GM21717 (cell line): ENCODE results near the gene LAG3.

Source experiments
- ATAC-seq: cut with Tn5 transposase; IDR thresholded peaks from one replicate; pipeline ENCODE4 v1.9.1; 2021; ENCODE audit warnings: mild to moderate bottlenecking, moderate library complexity; ENCODE audit not compliant: unreplicated experiment

The LAG3 gene

DNA sequence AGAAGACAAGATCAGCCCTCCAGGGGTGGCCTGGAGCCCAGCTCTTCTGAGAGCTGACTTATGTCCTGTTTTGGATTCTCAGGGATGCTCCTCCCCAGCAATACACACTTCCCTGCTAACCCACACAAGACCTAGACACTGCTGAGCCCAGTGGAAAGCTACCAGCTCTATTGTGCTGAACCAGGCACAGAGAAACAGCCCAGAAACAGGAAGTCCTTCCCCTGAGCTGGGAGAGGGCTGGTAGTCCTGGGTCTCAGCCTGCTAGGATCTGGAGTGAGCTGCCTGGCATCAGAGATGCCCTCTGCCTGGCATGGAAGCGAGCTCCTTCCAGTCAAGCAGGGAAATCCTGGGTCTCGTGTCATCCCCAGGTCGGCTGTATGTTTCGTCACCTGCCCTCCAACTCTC is 1.2 kb upstream of the LAG3 start:
- ATAC-seq, result no peak

DNA sequence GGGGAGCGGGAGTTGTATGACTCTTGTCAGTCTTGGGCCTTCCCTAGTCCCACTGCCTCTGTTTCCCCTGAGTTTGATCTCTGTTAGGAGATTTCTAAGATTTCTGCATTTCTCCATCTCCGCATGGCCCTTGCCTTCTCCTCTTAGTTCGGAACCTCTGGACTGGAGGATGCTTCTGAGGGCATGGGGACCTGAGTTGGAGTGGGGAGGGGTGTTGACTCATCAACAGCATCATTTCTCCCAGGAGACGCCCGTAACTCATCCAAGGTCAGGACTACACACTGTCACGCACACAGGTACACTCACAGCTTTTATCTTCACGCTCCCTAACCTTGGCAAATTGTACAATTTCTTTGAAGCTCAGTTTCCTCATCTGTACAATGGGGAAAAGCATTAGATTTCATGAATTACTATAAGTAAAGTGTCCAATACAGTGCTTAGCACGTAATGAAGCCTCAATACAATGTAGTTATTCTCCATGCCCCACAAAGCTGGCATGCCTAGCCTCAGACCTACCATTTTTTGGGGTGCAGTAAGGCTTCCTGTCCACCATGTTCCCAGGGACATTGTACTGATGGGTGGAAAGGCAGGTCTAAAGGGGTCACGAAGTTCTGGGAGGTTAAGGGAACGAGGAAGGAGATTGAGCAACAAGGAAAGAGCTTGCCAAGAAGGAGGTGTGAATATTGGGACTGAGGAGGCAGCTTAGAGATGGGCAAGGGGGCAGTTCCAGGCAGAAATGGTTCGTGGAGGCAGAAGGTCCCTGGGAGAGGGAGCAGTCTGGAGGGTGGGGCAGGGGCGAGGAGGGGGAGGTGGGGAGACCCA is 600 bp upstream of the LAG3 start:
- no peak for ATAC-seq

DNA sequence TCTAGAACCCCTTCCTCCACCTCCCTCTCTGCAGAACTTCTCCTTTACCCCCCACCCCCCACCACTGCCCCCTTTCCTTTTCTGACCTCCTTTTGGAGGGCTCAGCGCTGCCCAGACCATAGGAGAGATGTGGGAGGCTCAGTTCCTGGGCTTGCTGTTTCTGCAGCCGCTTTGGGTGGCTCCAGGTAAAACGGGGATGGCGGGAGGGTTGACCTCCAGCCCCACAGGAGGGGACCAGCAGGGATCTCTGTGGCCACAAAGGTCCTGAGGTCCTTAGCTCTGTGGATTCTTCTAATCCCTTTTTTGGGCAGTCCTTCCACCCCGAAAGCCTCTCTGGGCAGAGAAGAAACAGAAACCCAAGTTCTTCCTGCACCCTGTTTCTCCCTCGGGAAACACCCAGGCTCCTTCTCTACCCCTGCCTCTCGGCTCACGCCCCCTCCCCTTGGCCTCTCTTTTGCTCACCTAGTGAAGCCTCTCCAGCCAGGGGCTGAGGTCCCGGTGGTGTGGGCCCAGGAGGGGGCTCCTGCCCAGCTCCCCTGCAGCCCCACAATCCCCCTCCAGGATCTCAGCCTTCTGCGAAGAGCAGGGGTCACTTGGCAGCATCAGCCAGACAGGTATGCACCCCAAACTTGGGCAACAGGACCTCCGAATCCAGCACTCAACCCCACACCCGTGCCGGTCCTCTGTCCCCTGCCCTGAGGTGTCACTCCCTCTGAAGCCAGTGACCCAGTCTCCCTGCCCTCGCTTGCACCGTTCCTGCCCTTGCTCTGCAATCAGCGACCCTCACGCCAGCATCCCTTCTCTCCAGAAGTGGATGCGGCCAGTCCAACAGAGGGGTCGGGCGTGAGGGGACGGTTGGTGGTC is 638 bp downstream of the LAG3 start:
- ATAC-seq, result no peak

DNA sequence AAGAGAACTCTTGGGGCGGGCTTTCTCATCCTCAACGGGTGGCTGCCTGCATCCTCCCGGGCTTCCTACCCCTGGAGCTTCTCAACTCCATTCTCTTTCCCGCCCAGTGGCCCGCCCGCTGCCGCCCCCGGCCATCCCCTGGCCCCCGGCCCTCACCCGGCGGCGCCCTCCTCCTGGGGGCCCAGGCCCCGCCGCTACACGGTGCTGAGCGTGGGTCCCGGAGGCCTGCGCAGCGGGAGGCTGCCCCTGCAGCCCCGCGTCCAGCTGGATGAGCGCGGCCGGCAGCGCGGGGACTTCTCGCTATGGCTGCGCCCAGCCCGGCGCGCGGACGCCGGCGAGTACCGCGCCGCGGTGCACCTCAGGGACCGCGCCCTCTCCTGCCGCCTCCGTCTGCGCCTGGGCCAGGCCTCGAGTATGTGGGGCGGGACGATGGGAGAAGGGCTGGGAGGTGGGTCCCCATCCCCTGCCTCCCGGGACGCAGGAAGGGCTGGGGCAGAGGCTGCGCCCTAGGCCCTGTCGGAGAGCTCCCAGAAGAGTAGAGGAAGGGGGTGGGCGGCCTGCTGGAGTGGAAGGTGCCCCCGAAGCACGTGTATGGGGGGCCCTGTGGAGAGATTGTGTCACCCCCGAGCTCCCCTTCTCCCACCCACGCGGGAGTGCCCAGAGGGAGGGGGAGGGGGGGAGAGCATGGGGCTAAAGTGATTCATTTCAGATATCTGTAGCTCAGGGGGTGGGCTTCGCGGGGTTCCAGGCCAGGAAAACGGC is 1.5 kb downstream of the LAG3 start:
- no peak for ATAC-seq

DNA sequence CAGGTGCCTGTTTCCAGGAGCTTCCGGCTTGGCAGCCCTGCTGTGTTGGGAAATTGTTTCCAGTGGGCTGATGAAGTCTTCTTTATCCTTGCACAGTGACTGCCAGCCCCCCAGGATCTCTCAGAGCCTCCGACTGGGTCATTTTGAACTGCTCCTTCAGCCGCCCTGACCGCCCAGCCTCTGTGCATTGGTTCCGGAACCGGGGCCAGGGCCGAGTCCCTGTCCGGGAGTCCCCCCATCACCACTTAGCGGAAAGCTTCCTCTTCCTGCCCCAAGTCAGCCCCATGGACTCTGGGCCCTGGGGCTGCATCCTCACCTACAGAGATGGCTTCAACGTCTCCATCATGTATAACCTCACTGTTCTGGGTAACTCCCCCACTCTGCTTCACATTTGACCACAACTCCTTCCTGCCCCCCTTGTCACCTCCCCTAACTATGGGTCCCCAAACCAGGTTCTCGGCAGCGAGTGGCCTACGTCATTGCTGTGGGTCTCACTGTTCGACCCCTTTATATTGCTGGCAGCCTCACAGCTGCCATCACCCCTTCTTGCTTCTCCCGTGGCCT is 2.3 kb downstream of the LAG3 start:
- no peak for ATAC-seq

DNA sequence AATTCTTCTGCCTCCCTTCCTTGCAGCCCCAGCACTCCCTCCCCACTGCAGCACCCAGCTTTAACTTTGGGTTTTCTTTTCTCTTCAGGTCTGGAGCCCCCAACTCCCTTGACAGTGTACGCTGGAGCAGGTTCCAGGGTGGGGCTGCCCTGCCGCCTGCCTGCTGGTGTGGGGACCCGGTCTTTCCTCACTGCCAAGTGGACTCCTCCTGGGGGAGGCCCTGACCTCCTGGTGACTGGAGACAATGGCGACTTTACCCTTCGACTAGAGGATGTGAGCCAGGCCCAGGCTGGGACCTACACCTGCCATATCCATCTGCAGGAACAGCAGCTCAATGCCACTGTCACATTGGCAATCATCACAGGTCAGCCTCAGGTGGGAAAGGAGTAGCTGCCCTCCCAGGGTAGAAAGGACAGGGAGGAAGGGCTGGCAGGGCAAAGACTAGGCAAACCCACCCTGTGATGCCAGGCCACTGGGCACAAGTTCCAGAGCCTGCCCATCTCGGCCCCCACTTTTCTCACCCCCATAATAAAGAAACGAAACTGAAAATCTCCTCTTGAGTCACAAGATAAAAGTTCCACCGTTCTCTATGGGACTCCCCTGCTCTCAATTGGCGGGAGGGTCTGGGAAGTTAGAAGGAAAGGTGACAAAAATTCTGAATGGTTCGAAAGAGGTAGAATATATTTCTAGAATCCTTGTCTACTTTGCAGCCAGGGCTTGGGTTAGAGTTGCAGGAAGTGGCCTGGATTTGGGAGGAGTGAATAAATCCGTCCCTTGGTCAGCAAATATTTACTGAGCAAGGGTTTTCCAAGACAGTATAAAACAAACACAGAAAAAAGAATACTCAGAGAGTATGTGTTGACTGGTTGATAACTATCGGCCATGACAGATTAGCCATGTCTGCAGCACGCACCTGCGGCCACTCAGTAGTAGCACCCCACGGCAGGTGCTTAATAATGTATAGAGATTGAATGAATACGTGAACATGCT is 3.2 kb downstream of the LAG3 start:
- no peak for ATAC-seq

DNA sequence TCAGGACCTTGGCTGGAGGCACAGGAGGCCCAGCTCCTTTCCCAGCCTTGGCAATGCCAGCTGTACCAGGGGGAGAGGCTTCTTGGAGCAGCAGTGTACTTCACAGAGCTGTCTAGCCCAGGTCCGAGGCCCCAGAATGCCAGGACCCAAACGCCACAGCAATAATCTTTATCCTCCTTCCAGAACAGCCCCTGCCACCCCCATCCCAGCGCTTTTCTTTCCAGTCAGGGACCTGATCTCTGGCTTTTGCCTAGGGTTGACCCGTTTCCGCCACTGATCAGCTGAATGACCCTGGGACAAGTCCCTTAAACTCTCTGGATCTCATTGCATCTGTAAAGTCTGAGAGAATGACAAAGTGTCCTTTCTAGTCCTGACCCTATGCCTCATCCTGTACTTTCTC is 5.1 kb downstream of the LAG3 start:
- no peak for ATAC-seq

DNA sequence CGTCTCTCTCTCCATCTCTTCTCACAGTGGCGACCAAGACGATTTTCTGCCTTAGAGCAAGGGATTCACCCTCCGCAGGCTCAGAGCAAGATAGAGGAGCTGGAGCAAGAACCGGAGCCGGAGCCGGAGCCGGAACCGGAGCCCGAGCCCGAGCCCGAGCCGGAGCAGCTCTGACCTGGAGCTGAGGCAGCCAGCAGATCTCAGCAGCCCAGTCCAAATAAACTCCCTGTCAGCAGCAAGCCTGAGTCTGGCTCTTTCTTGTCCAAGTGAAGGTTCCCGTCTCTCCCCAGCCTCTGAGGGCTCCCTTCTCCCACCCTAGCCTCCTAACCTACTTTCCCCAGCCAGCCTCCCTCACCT is 5.9 kb downstream of the LAG3 start:
- no peak for ATAC-seq

DNA sequence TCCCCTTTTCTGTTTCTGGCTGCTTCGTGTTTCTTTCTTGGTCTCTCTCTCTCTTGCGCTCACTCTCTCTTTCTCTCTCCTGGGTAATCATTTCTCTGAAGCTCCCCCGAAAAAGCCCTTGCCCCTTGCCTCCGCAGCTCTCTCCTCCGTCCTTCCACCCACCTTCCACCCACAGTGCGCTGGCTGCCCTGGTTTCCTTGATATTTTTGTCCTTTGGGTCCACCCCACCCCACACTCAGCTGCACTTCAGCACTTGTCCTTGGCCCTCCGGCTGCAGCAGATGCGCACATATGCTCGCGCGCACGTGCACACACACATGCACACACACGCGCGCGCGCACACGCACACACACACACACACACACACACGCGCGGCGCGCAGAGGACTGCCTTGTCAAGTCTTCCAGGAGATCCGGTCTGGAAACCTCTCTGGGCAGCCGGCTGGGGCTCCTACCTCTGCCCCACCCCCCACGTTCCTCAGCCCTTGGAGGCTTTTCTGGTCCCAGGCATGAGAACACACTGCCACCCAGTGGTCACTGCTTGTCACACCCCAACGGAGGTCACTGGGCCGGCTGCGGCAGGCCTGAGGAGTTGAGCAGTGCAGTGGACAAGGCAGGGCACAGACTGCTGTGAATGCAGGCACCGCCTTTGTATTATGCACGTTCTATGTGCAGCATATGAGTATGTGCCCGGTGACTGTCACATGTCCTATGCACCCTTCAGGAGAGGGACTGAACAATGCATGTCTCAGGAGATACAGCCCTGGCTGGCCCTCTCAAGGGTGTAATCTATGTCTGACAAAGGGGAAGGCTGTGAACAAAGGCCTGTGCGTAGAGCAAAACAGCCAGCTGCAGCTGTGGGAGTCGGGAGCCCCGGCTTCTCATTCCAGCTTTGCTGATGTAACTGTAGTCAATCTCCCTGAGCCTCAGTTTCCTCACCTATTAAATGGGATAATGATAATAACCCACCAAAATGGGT is 6.5 kb downstream of the LAG3 start:
- ATAC-seq, result peak; percentile 62

DNA sequence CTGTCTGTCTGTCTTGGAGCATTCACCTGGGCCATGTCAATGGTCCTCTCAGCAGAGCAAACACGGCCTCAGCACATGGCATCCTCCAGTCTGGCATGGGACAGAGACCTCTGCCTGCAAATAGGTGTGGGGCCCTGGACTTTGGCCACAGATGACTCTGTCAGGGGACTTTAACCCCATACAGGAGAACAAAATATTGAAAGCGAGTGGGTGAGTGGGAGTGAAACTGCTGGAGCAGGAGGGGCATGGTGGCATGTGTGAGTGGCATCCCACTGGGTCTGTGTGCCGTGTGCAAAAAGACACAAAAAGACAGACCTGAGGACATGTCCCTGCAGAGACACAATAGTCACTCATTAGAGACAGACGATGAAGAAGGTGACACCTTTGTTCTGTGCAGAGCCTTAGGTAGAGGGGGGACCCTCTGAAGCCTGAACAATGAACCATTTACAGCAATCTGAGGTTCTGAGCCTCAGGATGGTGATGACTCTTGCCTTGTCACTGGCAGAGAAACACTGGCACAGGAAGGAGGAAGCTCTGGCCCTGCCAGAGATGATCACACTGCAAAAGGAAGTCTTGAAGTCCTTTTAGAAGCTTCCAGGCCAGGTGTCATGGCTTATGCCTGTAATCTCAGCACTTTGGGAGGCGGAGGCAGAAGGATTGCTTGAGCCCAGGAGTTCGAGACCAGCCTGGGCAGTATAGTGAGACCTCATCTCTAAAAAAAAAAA is 7.5 kb downstream of the LAG3 start:
- no peak for ATAC-seq

DNA sequence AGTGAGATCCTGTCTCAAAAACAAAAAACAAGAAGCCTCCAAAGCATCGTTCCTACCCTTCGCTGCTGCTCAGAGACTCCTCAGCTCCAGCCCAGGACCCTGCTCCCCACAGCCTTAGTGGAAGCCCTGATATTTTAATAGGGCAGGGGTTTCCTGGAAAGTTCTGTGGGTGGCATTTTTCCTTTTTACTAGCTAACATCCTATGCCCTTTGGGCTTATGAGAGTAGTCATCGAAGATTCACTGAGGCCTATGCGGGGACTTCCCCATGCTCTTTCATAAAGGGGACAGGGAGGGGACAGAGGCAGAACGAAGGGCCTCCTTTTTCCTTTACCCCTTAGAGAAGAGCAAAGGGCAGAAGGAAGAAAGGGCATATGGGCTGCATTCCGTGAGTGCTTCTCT is 8.3 kb downstream of the LAG3 start:
- ATAC-seq, result no peak

DNA sequence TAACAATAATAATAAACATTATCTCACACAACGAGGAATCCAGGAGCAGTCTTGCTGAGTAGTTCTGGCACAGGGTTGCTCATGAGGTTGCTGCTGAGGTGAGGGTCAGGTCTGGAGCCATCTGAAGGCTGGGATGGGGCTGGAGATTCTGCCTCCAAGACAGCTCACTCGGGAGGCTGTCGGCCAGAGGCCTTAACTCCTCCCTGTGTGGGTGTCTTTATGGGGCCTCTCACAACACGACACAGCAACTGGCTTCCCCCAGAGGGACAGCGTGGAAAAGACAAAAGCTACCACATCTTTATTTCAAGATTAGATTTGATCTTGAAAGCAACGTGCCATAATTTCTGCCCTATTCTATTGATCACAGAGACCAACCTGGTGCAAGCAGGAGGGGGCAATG is 9.8 kb downstream of the LAG3 start:
- ATAC-seq, result no peak

DNA sequence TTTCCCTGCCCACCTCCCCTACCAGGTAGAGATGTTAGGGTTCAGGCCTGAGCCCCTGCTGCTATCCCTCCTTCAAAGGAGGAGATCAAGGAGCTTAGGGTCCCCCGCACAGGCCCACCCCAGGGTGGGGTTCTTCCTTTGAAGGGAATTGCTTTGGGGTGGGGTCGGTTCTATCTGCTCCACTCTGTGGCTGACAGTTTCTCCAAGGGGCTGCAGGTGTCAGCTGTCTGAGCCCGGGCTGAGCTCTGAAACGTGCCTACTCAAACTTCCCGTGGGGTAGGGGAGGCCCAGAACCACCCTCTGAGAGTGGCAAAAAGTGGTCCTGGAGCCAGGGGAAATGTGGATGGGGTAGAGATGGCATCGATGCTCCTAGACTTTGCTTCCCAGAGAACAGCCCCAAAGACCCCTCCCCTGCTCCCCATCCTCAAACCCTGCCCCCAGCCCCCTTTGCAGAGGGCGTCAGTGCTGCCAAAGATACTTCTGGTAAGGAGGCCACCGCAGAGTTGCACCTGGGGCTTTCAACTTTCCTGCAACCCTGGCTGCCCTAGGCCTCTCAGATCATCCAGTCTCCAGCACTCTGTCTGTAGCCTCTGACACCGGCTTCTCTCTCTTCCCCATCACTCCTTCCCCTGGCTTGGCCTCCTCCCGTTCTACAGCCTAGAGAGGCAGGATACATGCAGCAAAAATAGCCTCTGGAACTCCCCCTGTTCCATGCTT is 10.7 kb downstream of the LAG3 start:
- no peak for ATAC-seq

DNA sequence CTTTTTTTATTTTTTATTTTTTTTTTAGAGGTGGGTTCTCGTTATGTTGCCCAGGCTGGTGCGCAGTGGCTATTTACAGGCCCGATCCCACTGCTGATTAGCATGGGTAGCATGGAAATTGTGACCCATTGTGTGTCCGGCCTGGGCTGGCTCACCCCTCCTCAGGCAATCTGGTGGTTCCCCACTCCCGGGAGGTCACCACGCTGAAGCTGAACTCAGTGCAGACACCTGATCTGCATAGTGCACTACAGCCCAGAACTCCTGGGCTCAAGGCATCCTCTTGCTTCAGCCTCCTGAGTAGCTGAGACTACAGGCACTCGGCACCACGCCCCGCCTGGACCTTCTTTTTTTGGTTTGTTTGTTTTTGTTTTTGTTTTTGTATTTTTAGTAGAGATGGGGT is 11.5 kb downstream of the LAG3 start:
- ATAC-seq, result no peak

DNA sequence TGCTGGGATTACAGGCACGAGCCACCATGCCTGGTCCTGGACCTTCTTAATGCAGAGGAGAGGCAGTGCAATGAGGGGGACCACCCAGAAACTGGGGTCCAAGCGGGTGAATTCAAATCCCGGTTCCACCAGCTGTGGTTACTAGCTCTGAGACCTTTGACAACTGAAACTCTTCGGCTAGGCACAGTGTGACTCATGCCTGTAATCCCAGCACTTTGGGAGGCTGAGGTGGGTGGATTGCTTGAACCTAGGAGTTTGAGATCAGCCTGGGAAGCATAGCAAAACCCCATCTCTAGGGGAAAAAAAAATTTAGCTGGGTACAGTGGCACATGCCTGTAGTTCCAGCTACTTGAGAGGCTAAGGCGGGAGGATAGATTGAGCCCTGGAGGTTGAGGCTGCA is 12.0 kb downstream of the LAG3 start:
- no peak for ATAC-seq

DNA sequence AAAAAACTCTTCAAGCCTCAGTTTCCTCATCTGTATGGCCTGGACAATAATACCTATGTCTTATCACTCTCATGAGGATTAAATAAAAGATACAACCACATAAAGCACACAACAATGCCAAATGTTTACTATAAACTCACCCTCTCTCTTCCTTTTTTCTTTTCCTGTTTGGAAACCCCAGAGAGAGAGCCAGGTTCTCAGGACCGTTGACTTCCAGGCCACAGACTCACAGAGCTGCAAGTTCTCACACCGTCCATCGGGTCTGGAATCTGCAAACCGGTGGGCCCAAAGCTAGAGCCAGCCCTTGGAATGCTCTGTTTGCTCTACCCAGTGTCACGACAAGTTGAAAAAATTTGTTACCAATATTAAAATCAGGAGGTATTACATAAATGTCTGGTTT is 12.4 kb downstream of the LAG3 start:
- ATAC-seq, result no peak

DNA sequence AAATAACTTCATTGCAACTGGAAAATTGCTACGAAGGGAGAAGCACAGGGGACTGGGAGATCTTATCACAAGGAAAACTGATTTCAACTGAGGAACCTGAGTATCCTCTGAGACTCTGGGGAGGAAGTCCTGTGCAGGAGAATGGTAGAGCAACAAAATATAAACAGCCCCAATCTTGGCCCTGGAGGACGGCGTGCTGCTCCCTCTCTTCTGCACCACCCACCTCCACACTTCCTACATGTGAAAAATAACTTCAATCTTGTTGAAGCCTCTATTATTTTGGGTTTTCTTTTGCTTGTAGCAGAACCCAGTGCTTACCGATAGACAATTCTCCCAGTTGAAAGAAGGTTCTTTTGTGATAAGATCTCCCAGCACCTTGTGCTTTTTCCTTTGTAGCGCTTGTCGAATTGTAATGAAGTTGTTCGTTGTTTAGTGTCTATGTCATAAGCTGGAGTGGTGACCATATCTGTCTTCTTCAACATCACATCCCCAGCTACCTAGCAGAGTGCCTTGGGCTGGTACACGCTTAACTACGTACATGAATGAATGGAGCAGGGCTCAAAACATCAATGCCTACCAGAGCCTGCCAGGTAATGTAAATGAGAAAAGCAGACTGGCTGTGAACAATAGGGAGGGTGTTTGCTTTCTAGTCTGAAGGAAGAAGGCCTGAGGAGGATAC is 14.2 kb downstream of the LAG3 start:
- no peak for ATAC-seq
